SJSA1 (cell line): ENCODE measurements around the gene COPA. TPM values are rescaled to one million over a fixed set of nuclear protein-coding genes. Genes with fewer than 3 reads are reported as not detected.

Experiments
- DNase-seq, 2 experiments: peaks; one replicate each; pipeline ENCODE4 v3.0.0-alpha.2; 2015 to 2020; ENCODE audit warnings: low spot score in 2 of 2, low read depth in 1 of 2
- H3K27ac ChIP-seq: fragments of 250-450 bp; sonication (Bioruptor Pico); 2 replicates; pipeline ENCODE4 v1.5.1; 2020; ENCODE audit warnings: mild to moderate bottlenecking, moderate library complexity
- H3K27me3 ChIP-seq: fragments of 250-450 bp; sonication (Bioruptor Pico); replicated peaks from 2 replicates; pipeline ENCODE4 v1.5.1; 2020; ENCODE audit warnings: mild to moderate bottlenecking, moderate library complexity
- H3K36me3 ChIP-seq: fragments of 250-450 bp; sonication (Bioruptor Pico); 2 replicates; pipeline ENCODE4 v1.5.1; 2020; ENCODE audit warnings: mild to moderate bottlenecking
- H3K4me1 ChIP-seq: fragments of 250-450 bp; sonication (Bioruptor Pico); replicated peaks from 2 replicates; pipeline ENCODE4 v1.6.1; 2021; ENCODE audit warnings: mild to moderate bottlenecking
- H3K4me3 ChIP-seq: fragments of 250-450 bp; sonication (Bioruptor Pico); 2 replicates; pipeline ENCODE4 v1.5.1; 2020; ENCODE audit warnings: mild to moderate bottlenecking
- H3K9me3 ChIP-seq: fragments of 250-450 bp; sonication (Bioruptor Pico); replicated peaks from 2 replicates; pipeline ENCODE4 v1.5.1; 2020; ENCODE audit warnings: mild to moderate bottlenecking
- total RNA-seq: library from RNA; depleted of rRNA; stranded (reverse); fragments of >200 nt; shearing (Covaris generic); gene quantifications from 2 replicates; pipeline ENCODE4 v1.2.3, GENCODE V29; 2014

COPA gene
- total RNA-seq, 1 experiment from 2014 or later, result 191 TPM

GRCh38 chr1:160357286-160358002, 14.4 kb upstream of the COPA start:
- Histone ChIP-seq H3K27ac (no peak overlapping the region), H3K36me3 (peaks cover 80% of the 10 kb centered on the region)

DNA sequence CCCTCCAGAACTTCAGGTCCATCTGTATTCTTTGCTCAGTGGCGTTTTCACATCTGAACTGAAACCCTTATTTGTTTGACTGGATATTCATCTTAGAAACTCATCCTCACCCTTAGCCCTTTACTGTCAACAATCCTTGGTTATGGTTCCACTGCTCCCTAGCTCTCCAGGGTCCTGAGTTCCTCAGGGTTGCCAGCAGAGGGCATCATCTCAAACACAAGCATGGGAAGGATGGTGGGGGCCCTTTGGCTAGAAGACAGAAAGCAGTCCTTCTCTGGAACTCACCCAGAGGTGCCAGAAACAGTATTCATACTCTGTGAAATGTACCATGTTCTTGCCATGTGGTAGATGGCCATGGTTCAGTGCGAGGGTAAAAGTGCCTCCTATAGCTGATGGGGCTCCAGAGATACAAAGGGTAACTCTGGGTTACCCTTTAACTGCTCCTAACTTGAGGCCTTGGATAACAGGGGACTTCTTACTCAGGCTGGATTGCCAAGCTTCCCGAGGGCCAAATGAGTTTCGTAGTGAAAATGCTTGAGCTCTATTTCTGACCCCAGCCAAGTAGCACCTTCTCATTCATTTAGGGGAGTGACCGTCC, 11.4 kb upstream of the COPA start:
- peaks cover 91% of the 10 kb centered on the region for H3K36me3 ChIP-seq
- no peaks in the 10 kb centered on the region for H3K4me1 ChIP-seq
- H3K27ac ChIP-seq, result no peak overlapping the region
- no peak overlapping the region for H3K4me3 ChIP-seq
- no peaks in the 10 kb centered on the region for H3K27me3 ChIP-seq
- no peaks in the 10 kb centered on the region for H3K9me3 ChIP-seq
- DNase-seq, result peak in 1 of 2 experiments; percentile 18

More at GRCh38 chr1:160357286-160358002, 14.4 kb upstream of the COPA start:
- H3K4me1 ChIP-seq, result no peaks in the 10 kb centered on the region
- H3K9me3 ChIP-seq, result no peaks in the 10 kb centered on the region
- H3K4me3 ChIP-seq, result no peak overlapping the region
- peak in 1 of 2 experiments; percentile 20 for DNase-seq
- no peaks in the 10 kb centered on the region for H3K27me3 ChIP-seq

DNA sequence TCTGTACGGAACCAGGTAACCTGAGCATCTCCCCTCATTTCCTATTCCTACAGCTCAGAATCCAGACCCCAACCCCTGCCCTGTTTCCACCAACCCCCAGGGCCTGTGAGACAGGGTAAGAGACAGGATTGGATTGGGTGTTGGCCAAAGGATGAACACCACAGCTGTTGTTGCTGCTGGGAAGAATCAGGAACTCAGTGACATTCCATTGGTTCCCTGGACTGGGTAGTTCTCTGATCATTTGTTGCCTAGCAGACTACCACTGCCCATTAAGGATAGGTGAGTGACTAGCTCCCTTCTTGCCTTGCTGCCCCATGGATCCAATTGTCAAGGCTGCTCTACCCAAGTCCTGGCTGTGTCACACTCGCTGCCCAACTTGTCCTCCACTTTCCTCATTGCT, 10.2 kb upstream of the COPA start:
- no peaks in the 10 kb centered on the region for H3K27me3 ChIP-seq
- no peaks in the 10 kb centered on the region for H3K9me3 ChIP-seq
- no peaks in the 10 kb centered on the region for H3K4me1 ChIP-seq
- H3K4me3 ChIP-seq, result no peak overlapping the region
- no peak overlapping the region for H3K27ac ChIP-seq
- peaks cover 94% of the 10 kb centered on the region for H3K36me3 ChIP-seq
- no peak for DNase-seq

- no peak for DNase-seq
- Histone ChIP-seq H3K36me3 (peaks cover 93% of the 10 kb centered on the region), H3K27me3 (no peaks in the 10 kb centered on the region), H3K9me3 (no peaks in the 10 kb centered on the region), H3K4me3 (no peak overlapping the region), H3K27ac (no peak overlapping the region), H3K4me1 (no peaks in the 10 kb centered on the region)
These were observed 9.5 kb upstream of the COPA start for GRCh38 chr1:160352555-160352954.

DNA sequence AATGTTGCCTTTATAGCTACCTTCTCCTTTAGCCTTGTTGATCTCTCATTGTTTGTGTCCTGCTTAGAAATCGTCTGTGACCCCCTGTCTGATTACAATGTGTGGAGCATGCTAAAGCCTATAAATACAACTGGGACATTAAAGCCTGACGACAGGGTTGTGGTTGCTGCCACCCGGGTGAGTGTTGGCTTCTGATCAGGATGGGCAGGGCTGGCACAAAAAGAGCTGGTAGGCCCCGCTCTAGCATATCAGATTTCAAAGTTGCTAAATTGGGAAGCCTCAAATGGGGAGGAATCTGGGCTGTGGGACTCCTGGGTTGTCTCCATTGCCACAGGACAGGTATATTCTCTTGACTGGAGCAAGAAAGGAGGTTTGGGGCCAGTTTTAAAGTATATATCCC, 8.6 kb upstream of the COPA start:
- peaks cover 93% of the 10 kb centered on the region for H3K36me3 ChIP-seq
- H3K27ac ChIP-seq, result no peak overlapping the region
- no peak for DNase-seq
- no peak overlapping the region for H3K4me3 ChIP-seq
- H3K27me3 ChIP-seq, result no peaks in the 10 kb centered on the region
- H3K4me1 ChIP-seq, result no peaks in the 10 kb centered on the region
- H3K9me3 ChIP-seq, result no peaks in the 10 kb centered on the region

DNA sequence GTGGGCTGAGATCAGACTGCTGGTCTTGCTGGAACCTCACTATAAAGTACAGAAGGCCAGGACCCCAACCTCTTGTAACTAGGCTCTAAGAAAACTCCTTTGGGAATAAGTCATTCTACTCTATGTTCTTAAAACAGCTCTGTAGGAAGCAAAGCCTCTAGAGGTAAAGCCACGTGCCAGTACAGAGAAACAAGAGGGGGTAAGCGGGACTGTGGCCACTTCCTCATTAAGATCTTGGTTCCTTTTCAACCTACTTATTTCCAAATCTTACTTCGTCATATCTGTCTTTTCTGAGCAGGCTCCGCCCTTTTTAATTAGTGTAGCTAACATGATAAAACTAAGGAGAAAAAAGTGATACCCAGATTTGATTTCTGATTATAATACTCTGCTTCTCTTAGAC, 3.9 kb upstream of the COPA start:
- DNase-seq, result no peak
- H3K4me1 ChIP-seq, result peaks cover 5% of the 10 kb centered on the region; the same call in 1 of the 2 replicates
- H3K36me3 ChIP-seq, result peaks cover 78% of the 10 kb centered on the region

DNA sequence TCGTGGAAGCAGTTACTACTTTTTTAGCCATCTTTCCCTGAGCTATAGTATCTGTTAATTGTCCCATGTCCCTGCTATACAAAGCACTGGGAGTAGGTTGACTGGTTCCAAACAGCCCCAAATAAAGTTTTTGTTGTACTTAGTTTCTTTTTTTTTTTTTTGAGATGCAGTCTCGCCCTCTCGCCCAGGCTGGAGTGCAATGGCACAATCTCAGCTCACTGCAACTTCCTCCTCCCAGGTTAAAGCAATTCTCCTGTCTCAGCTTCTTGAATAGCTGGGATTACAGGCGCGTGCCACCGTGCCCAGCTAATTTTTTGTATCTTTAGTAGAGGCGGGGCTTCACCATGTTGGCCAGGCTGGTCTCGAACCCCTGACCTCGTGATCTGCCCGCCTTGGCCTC, 3.4 kb upstream of the COPA start:
- Histone ChIP-seq H3K4me3 (no peak overlapping the region), H3K27ac (no peak overlapping the region), H3K36me3 (peaks cover 73% of the 10 kb centered on the region), H3K9me3 (no peaks in the 10 kb centered on the region), H3K4me1 (peaks cover 5% of the 10 kb centered on the region), H3K27me3 (no peaks in the 10 kb centered on the region)
- no peak for DNase-seq

More for the DNA sequence above, 3.9 kb upstream of the COPA start:
- Histone ChIP-seq H3K4me3 (no peak overlapping the region), H3K27ac (no peak overlapping the region), H3K27me3 (no peaks in the 10 kb centered on the region), H3K9me3 (no peaks in the 10 kb centered on the region)

DNA sequence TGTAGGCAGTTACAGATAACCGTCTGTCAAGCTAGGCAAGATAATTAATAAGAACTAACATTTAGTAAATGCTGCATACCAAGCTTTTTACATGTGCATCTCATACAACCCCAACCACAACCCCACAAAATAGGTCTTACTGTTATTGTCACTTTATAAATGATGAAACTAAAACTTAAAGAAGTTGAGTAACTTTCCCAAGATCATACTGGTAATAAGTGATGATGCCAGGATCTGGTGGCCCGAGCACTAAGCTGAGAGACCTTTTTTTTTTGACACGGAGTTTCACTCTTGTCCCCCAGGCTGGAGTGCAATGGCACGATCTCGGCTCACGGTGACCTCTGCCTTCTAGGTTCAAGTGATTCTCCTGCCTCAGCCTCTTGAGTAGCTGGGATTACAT, 1.9 kb upstream of the COPA start:
- no peaks in the 10 kb centered on the region for H3K9me3 ChIP-seq
- no peak overlapping the region for H3K4me3 ChIP-seq
- H3K36me3 ChIP-seq, result peaks cover 76% of the 10 kb centered on the region
- H3K4me1 ChIP-seq, result peaks cover 13% of the 10 kb centered on the region
- H3K27ac ChIP-seq, result no peak overlapping the region
- DNase-seq, result no peak
- H3K27me3 ChIP-seq, result no peaks in the 10 kb centered on the region

GRCh38 chr1:160344241-160344640, 1.2 kb upstream of the COPA start:
- DNase-seq, result no peak
- H3K27ac ChIP-seq, result no peak overlapping the region
- no peaks in the 10 kb centered on the region for H3K27me3 ChIP-seq
- H3K36me3 ChIP-seq, result peaks cover 76% of the 10 kb centered on the region
- peak overlapping the region; percentile 73 for H3K4me3 ChIP-seq
- H3K4me1 ChIP-seq, result peaks cover 13% of the 10 kb centered on the region
- H3K9me3 ChIP-seq, result no peaks in the 10 kb centered on the region

GRCh38 chr1:160342526-160342925, 524 bp downstream of the COPA start:
- H3K36me3 ChIP-seq, result peaks cover 77% of the 10 kb centered on the region
- no peak for DNase-seq
- H3K4me3 ChIP-seq, result peak overlapping the region; percentile 73
- no peaks in the 10 kb centered on the region for H3K27me3 ChIP-seq
- peaks cover 13% of the 10 kb centered on the region for H3K4me1 ChIP-seq
- peak overlapping the region; percentile 78 for H3K27ac ChIP-seq
- no peaks in the 10 kb centered on the region for H3K9me3 ChIP-seq

GRCh38 chr1:160340866-160341265, 2.2 kb downstream of the COPA start:
- H3K36me3 ChIP-seq, result peaks cover 79% of the 10 kb centered on the region
- H3K27me3 ChIP-seq, result no peaks in the 10 kb centered on the region
- H3K27ac ChIP-seq, result no peak overlapping the region
- no peak for DNase-seq
- no peaks in the 10 kb centered on the region for H3K9me3 ChIP-seq
- peaks cover 13% of the 10 kb centered on the region for H3K4me1 ChIP-seq
- H3K4me3 ChIP-seq, result no peak overlapping the region

DNA sequence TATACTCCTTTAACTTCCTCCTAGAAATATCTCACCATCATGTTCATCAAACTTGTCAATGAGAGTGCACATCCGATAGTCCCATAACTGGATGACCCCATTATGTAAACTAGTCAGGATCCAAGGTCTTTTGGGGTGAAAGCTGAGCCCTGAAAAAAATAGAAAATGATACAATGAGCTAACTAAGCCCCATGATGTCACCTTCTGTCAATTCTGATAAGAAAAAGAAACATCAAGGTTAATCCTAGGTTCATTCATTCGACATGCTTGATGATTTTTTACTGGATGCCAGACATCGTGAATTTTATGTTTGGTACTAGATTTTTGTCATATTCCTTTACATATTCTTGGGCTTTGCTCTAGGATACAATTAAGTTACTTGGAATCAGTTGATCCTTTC, 2.9 kb downstream of the COPA start:
- DNase-seq, result no peak
- no peaks in the 10 kb centered on the region for H3K9me3 ChIP-seq
- no peaks in the 10 kb centered on the region for H3K27me3 ChIP-seq
- no peak overlapping the region for H3K27ac ChIP-seq
- peaks cover 82% of the 10 kb centered on the region for H3K36me3 ChIP-seq
- peaks cover 13% of the 10 kb centered on the region for H3K4me1 ChIP-seq
- H3K4me3 ChIP-seq, result no peak overlapping the region

DNA sequence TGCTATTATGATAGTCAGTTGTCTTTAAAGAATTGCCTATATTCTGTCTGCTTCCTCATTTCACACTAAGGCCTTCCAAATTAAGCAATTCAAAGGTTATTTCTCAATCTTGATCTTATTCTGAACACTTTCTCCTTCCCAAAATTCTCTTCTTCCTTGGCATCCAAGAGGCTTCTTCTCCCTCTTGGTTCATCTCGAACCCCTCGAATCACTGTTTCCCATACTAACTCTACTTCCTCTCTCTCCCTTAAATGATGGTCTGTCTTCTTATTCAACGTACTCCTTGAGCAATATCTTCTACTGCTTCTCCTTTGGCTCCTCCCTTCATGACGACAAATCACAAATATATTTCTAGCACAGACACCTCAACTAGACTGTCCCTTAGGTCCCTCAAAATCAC, 4.5 kb downstream of the COPA start:
- Histone ChIP-seq H3K27ac (no peak overlapping the region), H3K4me3 (no peak overlapping the region), H3K27me3 (no peaks in the 10 kb centered on the region), H3K4me1 (peaks cover 8% of the 10 kb centered on the region), H3K36me3 (peaks cover 89% of the 10 kb centered on the region), H3K9me3 (no peaks in the 10 kb centered on the region)
- no peak for DNase-seq

- no peaks in the 10 kb centered on the region for H3K9me3 ChIP-seq
- H3K4me1 ChIP-seq, result no peaks in the 10 kb centered on the region
- H3K27ac ChIP-seq, result no peak overlapping the region
- H3K4me3 ChIP-seq, result no peak overlapping the region
- no peak for DNase-seq
- H3K27me3 ChIP-seq, result no peaks in the 10 kb centered on the region
- peaks cover 100% of the 10 kb centered on the region for H3K36me3 ChIP-seq
These were observed 10.5 kb downstream of the COPA start for GRCh38 chr1:160332516-160332915.
